Measurements from ENCODE around the gene COQ10A.
"Not testable (repeated sequence)": the region's sequence is repeated elsewhere in the genome, so short reads cannot be mapped to it uniquely, and the experiment has no call there.

DNA sequence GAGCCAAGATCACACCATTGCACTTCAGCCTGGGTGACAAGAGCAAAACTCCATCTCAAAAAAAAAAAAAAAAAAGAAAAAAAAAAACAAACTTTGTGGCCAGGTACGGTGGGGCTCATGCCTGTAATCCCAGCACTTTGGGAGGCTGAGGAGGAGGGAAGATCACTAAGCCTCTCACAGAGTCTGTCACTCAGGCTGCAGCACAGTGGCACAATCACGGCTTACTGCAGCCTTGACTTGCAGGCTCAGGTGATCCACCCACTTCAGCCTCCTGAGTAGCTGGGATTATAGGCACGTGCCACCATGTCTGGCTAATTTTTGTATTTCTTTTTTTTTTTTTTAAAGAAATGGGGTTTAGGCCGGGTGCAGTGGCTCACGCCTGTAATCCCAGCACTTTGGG, 17.5 kb downstream of the COQ10A start:
- not testable (repeated sequence) for TF ChIP-seq EZH2 (IDR thresholded peaks at IDR 0.05; ENCODE audit: insufficient read depth, poor library complexity, severe bottlenecking); EZH2phosphoT487 (IDR thresholded peaks at IDR 0.05; ENCODE audit: insufficient read depth, low read depth)
